A172 (cell line): ENCODE data around the gene WWOX. TPM values are rescaled to one million over a fixed set of nuclear protein-coding genes. Genes with fewer than 3 reads are reported as not detected.

ENCODE experiments used
- DNase-seq: peaks from one replicate; pipeline ENCODE4 v3.0.0-alpha.2; 2015; ENCODE audit warnings: low spot score
- total RNA-seq: library from RNA; depleted of rRNA; stranded (reverse); fragments of >200 nt; shearing (Covaris generic); gene quantifications from 2 replicates; pipeline ENCODE4 v1.2.3, GENCODE V29; 2014

WWOX gene
- total RNA-seq, 1 experiment from 2014 or later = 29.6 TPM

GRCh38 chr16:79064256-79064972, 965.0 kb downstream of the WWOX start:
- DNase-seq = no peak

GRCh38 chr16:79066561-79066960, 967.1 kb downstream of the WWOX start:
- DNase-seq = no peak

GRCh38 chr16:79067600-79067999, 968.1 kb downstream of the WWOX start:
- no peak for DNase-seq

GRCh38 chr16:79069121-79069520, 969.7 kb downstream of the WWOX start:
- DNase-seq = no peak

- no peak for DNase-seq
These were observed 970.2 kb downstream of the WWOX start for GRCh38 chr16:79069633-79070032.

GRCh38 chr16:79071424-79071823, 972.0 kb downstream of the WWOX start:
- DNase-seq = no peak

- DNase-seq = no peak
These were observed 973.1 kb downstream of the WWOX start for GRCh38 chr16:79072517-79072916.

- DNase-seq = no peak
These were observed 974.1 kb downstream of the WWOX start for GRCh38 chr16:79073566-79073965.

- no peak for DNase-seq
These were observed 975.1 kb downstream of the WWOX start for GRCh38 chr16:79074541-79074940.

GRCh38 chr16:79074951-79075350, 975.5 kb downstream of the WWOX start:
- DNase-seq = no peak

- DNase-seq = no peak
These were observed 976.8 kb downstream of the WWOX start for GRCh38 chr16:79076047-79076767.

- no peak for DNase-seq
These were observed 977.9 kb downstream of the WWOX start for GRCh38 chr16:79077346-79077745.

- DNase-seq = no peak
These were observed 980.4 kb downstream of the WWOX start for GRCh38 chr16:79079656-79080420.

- no peak for DNase-seq
These were observed 982.0 kb downstream of the WWOX start for GRCh38 chr16:79081297-79082066.

GRCh38 chr16:79082970-79083369, 983.5 kb downstream of the WWOX start:
- no peak for DNase-seq

GRCh38 chr16:79083508-79084299, 984.2 kb downstream of the WWOX start:
- DNase-seq = no peak

GRCh38 chr16:79088971-79089370, 989.5 kb downstream of the WWOX start:
- DNase-seq = no peak

- DNase-seq = no peak
These were observed 990.4 kb downstream of the WWOX start for GRCh38 chr16:79089735-79090284.

- DNase-seq = no peak
These were observed 991.5 kb downstream of the WWOX start for GRCh38 chr16:79090966-79091365.

- DNase-seq = no peak
These were observed 993.4 kb downstream of the WWOX start for GRCh38 chr16:79092846-79093245.

GRCh38 chr16:79093554-79093967, 994.1 kb downstream of the WWOX start:
- no peak for DNase-seq
